Measurements from ENCODE around the gene SPTBN4.

SPTBN4 gene

GRCh38 chr19:40444825-40445312 lies 21.9 kb upstream of the SPTBN4 start (continued):
- TF ChIP-seq ZNF274 (IDR thresholded peaks at IDR 0.05; ENCODE audit: low read length) (no peak), ZNF274 (tag by site-specific recombination; IDR thresholded peaks at IDR 0.05; ENCODE audit: borderline replicate concordance) (no peak), ZNF202 (tag by site-specific recombination; IDR thresholded peaks at IDR 0.05; ENCODE audit: borderline replicate concordance) (no peak), ZNF473 (tag by site-specific recombination; IDR thresholded peaks at IDR 0.05) (no peak), ZNF549 (tag by site-specific recombination; IDR thresholded peaks at IDR 0.05) (no peak), ZNF768 (tag by site-specific recombination; IDR thresholded peaks at IDR 0.05) (no peak), ZNF366 (tag by site-specific recombination; conservative IDR thresholded peaks at IDR 0.05) (peak; percentile 83), GLIS1 (tag by site-specific recombination; IDR thresholded peaks at IDR 0.05) (no peak; the same call in 1 of the 2 replicates), ZNF626 (tag by site-specific recombination; IDR thresholded peaks at IDR 0.05) (no peak), ZNF114 (tag by site-specific recombination; IDR thresholded peaks at IDR 0.05) (no peak), ZNF560 (tag by site-specific recombination; IDR thresholded peaks at IDR 0.05; ENCODE audit: borderline replicate concordance) (no peak), ZNF521 (tag by site-specific recombination; IDR thresholded peaks at IDR 0.05) (no peak), SCRT2 (tag by site-specific recombination; IDR thresholded peaks at IDR 0.05) (no peak), KLF7 (tag by site-specific recombination; IDR thresholded peaks at IDR 0.05; ENCODE audit: borderline replicate concordance) (no peak), SCRT1 (tag by site-specific recombination; IDR thresholded peaks at IDR 0.05; ENCODE audit: borderline replicate concordance) (no peak), ZNF747 (tag by site-specific recombination; IDR thresholded peaks at IDR 0.05) (no peak), ZNF707 (tag by site-specific recombination; IDR thresholded peaks at IDR 0.05) (no peak), ZNF146 (tag by site-specific recombination; IDR thresholded peaks at IDR 0.05) (no peak; the same call in 1 of the 2 replicates), PRDM1 (tag by site-specific recombination; IDR thresholded peaks at IDR 0.05) (peak; percentile 94), ATF2 (tag by site-specific recombination; IDR thresholded peaks at IDR 0.05; ENCODE audit: low read depth) (no peak), GLI2 (tag by site-specific recombination; IDR thresholded peaks at IDR 0.05; ENCODE audit: borderline replicate concordance, low read depth) (no peak), ZNF529 (tag by site-specific recombination; IDR thresholded peaks at IDR 0.05; ENCODE audit: insufficient replicate concordance) (no peak), ZNF518A (tag by site-specific recombination; conservative IDR thresholded peaks at IDR 0.05; ENCODE audit: low read depth) (no peak), ZNF580 (tag by site-specific recombination; IDR thresholded peaks at IDR 0.05) (0 out of 2 replicates have a peak, but pooled peaks have one; percentile 0), ZNF830 (tag by site-specific recombination; IDR thresholded peaks at IDR 0.05; ENCODE audit: low read depth) (no peak), SALL2 (tag by site-specific recombination; IDR thresholded peaks at IDR 0.05; ENCODE audit: borderline replicate concordance) (no peak), ZNF157 (tag by site-specific recombination; IDR thresholded peaks at IDR 0.05) (no peak), ZBTB10 (tag by site-specific recombination; IDR thresholded peaks at IDR 0.05) (no peak), OSR2 (tag by site-specific recombination; IDR thresholded peaks at IDR 0.05) (0 out of 2 replicates have a peak, but pooled peaks have one; percentile 1), HOXA7 (CRISPR knock-in tag; IDR thresholded peaks at IDR 0.05; ENCODE audit: borderline replicate concordance) (no peak), GLI4 (tag by site-specific recombination; IDR thresholded peaks at IDR 0.05) (no peak), ZNF701 (tag by site-specific recombination; IDR thresholded peaks at IDR 0.05) (no peak)

Data from HEK293 (cell line).